HG03135 (cell line): ENCODE data around the gene IFI30.
"Not testable (repeated sequence)": the region's sequence is repeated elsewhere in the genome, so short reads cannot be mapped to it uniquely, and the experiment has no call there.

Experiments used
- ATAC-seq: cut with Tn5 transposase; IDR thresholded peaks from one replicate; pipeline ENCODE4 v1.9.1; 2021; ENCODE audit warnings: mild to moderate bottlenecking, moderate library complexity; ENCODE audit not compliant: unreplicated experiment

The IFI30 gene

DNA sequence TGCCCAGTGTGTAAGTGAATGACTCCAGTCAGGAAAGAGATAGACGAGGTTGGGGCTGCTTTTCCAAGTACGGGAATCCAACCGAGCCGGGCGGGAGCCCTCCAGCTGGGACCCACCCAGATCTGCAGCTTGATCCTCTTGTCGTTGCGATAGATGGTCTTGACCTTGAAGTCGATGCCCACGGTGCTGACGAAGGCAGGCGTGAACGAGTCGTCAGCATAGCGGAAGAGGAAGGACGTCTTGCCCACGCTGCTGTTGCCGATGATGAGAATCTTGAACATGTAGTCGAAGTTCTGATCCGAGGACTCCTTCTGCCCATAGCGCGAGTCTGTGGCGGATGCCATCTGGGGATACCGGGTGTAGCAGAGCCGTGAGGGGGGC lies 28.8 kb downstream of the IFI30 start:
- no peak for ATAC-seq

DNA sequence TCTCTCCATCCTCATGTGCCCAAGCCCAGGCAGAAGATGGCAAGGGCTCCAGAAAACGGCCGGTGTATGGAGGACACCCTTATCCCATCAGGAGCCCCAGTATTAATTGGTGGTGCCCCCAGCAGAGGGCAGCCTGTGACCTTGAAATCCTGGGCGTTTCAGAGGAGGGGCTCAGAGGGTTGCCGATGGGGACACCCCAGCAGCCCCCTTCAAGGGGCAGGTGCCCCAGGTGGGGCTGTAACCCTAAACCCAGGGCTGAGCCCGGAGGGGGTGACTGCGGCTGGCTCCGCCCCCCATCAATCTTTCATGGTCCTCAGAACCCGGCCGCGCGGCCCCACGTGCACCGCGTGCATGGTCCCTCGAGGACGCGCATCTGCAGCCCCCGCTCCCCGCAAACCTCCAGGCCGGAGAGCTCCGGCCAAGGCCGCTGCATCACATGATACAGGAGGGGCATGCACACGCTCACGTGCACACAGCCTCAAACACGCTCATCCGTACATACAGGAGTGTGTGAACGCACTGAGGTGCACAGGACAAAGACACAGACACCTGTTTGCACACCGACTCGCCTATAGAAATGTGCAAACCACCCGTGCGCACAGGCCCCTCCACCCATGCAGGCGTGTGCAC lies 29.3 kb downstream of the IFI30 start:
- ATAC-seq, result no peak

DNA sequence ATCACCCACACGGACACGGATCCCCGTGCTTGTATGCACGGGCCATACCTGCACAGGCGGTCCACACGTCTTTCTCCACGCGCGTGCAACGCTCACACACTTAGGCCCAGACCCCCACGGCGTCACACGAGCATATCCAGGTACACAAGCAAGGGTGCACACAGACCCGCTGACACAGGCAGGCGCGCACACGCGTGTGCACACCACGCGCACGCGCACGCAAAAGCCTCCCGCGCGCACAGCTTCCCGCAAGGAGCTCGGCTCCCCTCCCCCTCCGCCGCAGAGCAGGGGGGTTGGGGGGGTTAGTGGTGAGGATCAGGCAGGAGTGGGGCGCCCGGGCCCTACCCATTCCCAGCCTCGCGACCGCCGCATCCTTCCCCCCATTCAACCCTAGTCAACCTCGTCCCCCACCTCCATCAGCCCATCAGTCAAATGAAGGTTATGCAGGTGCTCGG lies 29.8 kb downstream of the IFI30 start:
- ATAC-seq, result no peak

DNA sequence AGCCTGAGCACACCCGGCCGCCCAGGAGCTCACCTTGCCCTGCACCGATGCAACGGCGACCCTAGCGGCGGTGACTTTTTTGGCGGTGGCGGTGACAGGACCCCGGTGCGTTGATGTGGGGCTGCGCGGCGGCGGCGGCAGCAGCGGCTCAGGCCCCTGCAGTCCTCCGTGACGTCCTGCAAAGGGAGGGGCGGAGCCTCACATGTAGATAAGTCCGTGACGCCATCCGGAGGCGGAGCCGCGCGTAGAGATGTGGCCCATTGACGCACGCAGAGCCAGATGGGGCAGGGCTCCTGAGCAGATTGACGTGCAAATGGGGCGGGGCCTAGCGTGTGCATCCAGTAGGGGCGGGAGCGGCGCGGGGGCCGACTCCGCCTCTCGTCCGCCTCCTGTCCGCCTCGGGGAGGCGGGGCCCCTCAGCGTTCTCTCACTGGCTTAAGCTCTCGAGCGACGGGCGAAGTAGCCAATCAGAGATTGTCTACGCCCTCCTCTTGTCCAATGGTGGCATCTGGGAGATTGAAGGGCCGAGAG lies 30.3 kb downstream of the IFI30 start, which contains the start of gene RAB3A:
TSS of gene RAB3A (minus strand) at position 180 of the 531 bp plus-strand sequence. CDS start 1,302 bp downstream, outside the sequence.
- peak; percentile 88 for ATAC-seq

DNA sequence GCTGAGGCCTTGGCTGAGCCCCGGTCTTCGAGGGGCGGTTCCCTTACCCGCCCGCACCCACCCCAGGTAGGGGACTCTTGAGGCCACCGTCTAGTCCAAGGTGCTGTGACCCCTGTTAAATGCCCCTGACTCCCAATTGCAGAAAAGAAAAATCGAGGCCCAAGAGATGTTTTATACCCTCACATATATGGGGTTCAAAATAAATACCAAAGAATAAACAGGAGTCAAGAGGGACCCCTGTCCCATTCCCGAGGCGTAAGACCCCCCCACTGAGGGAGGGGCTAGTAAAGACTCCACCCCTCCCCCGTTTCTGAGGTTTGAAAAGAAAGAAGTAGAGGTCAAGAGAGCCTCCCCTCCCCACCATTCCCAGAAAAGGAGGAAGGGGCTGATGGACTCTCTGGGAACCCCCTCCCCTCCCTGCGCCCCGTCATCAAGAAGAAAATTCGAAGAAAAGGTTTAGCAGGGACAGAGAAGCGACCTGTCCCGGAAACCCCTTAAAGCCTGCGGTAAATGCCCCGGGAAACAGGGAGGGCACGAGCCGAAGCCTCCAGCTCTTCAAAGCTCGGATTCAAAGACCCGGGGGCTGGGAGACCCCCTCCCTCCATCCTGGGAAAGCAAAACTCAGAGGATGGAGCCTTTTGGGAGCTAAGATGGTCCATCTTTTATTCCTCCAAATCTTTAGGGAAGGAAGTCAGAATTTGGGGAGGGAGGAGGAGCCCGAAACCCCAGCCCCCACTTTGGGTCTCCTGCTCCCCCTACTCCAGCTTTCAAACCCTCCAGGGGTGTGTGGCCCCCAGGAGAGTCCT lies 31.0 kb downstream of the IFI30 start:
- peak; percentile 2 for ATAC-seq

DNA sequence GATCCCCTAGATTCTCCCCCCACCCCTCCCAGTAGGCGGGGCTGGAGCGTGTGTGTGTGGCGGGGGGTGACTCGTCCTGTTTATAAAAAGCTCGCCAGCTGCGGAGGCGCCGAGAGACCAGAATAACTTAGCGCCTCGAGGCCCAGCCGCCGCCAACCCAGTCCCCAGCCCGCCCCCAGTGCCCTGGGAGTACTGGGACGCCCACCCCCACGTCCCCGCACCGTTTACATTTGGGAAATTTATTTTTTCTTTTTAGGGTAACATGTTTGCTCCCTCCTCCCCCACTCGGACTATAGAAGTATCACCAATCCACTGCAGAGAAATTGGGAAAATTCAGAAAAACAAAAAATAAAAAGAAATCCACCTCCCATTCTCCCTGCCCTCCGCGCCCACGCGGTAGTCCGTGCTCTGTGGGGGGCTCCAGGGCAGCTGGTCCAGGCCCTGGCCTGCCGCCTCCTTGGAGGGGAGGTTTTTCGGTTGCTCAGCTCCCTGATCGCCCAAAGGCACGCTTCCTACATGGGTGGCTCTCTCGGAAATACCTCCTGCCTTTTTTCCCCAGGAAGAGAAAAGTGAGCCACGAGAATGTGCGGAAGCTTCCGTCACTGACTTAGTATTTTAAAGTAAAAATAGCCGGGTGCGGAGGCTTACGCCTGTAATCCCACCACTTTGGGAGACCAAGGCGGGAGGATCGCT lies 31.7 kb downstream of the IFI30 start:
- no peak for ATAC-seq

DNA sequence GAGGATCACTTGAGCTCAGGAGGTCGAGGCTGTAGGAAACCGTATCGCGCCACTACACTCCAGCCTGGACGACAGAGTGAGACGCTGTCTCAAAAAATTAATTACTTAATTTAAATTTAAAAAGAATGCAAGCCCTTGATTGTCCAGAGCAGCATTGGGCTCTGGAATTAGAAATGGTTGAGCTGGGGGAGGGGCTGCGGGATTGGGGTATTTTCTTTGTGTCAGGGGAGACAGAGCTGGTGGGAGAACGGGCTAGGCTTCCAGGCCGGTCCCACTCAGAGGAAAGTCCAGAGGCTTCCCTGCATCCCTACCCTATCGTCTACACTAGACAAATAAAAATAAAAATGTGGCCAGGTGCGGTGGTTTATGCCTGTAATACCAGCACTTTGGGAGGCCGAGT lies 32.4 kb downstream of the IFI30 start:
- no peak for ATAC-seq

DNA sequence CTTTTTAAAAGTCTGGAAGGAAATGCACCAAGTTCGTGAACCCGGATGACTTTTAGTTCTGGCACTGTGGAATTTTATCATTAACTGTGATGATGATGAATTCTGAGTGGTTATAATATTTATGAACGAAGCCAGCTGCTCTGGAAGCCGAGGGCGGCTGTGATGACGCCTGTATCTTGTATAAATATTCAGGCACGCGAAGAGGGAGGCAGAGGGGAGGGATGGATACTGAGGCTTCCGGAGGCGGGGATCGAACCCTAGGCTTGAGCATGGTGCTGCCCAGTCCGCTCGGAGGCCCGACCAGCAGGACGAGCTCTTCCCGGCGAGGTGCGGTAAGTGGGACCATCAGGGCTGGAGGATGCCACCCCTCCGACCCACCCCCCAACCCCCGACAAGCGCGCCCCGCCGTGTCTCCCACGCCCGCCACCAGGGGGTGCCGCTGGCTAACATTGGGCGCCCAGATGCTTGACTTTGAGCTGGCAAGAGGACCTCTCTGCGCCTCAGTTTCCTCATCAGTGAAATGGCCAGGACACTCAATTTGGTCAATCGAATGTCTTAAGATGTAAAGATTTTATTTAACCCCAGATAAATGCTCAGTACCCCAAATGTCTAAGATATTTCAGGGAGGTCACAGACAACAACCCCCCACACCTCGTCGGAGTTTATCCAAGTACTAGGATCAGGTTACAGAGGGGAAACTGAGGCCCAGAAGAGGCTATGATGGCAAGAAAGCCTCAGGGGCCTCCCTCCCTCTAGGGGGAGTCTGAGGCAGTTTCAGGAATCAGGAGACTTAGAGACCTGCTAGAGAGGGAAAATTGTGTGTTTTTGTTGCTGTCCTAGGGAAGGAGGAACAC lies 34.7 kb downstream of the IFI30 start:
- ATAC-seq, result no peak

DNA sequence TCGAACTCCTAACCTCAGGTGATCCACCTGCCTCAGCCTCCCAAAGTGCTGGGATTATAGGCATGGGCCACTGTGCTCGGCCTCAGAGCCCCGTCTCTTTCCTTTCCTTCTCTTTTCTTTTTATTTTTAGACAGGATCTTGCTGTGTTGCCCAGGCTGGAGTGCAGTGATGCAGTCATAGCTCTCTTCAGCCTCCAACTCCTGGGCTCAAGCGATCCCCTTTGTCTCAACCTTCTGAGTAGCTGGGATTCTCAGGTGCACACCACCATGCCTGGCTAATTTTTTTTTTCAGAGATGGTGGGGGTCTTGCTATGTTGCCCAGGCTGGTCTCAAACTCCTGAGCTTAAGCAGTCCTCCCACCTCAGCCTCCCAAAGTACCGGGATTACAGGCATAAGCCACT lies 36.3 kb downstream of the IFI30 start:
- not testable (repeated sequence) for ATAC-seq

DNA sequence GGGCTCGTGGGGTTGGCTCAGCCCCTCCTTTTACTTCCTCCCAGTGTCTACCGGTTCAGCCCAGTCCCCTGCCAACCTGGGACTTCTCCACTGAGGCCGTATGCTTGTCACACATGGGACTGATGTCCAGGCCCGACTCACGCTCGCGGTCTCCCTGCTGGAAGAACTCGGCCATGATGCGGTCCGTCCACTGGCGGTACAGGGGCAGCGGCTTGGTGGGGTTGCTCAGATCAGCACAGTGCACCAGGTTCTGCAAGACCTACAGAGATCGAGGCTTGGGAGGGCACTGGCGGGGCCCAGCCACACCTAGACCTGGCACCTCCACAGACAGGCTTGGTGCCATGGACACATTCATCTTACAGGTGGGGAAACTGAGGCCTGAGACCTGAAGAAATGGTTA lies 38.1 kb downstream of the IFI30 start:
- ATAC-seq, result no peak

DNA sequence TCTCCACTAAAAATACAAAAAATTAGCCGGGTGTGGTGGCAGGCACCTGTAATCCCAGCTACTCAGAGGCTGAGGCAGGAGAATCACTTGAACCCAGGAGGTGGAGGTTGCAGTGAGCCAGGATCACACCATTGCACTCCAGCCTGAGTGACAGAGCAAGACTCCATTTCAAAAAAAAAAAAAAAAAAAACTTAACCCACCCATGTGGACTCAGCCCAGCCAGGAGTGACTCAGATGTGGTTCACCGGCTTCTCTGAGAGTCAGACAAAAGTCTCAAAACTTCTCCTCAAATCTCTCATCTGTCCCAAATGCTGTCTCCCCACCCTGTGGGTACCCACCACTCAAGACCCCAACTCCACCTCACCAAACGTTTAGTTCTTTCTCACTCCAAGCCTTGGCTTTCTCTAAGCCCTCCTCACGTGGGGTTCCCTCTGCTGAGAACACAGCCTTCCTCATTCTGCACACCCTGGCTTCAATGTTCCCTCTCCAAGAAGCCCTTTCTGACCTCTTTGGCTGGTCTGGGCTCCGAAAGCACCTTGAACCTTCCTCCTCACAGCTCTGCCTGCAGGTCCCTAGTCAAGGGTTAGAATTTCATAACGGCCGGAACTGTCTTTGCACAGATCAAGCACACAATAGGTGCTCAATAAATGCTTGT lies 41.3 kb downstream of the IFI30 start:
- no peak for ATAC-seq

DNA sequence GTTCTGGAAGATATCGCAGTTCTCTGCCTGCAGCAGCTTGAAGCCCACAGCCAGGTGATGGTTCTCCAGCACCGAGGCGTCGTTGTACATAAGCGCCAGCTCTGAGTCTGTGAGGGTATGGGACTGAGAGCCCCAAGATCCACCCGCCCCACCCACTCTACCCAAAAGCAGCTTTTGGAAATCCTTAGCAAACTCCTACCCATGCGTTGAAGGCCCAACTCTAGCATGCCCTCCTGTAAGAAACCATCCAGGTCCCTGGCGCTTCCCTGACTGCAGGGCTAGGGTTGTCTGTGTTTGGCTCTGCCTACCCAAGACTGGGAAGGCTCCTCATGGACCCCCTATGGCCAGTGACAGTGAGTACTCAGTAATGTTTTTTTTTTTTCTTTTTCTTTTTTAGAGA lies 43.2 kb downstream of the IFI30 start:
- no peak for ATAC-seq

DNA sequence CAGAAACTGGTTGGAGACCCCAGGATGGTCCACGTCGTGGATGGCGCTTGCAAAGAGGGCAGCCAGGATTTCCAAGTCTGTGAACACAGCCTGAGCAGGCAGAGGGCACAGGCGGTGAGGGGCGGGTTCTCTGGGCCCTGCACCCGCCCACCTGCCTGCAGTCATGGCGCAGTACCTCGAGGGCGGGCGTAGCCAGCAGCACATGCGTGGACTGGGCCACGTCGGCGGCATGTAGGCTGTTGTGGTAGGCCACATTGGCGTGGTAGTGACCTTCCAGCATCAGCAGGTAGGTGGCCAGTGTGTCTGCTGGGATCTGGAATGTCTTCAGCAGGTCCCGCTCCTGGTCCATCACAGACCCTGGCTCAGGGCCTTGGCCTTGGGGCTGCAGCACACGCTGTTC lies 44.5 kb downstream of the IFI30 start:
- no peak for ATAC-seq

DNA sequence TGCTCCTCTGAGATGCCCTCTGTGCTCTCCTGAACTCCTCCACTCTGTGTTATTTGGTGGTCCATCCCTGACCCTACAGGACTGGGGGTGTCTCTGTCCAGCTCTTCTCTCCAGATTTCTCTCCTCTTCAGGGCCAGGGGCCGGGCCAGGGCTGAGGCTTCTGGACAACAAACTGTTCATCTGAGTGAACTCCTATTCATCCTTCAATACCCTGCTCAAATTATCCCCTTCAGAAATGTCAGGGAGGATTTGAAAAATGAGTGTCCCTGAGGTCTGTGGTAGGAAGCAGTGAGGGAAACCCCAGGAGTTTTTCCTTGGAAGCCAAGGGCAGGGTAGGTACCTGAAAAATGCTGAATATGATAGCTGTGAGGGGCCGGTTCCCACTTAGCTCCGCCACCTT lies 45.0 kb downstream of the IFI30 start:
- no peak for ATAC-seq

DNA sequence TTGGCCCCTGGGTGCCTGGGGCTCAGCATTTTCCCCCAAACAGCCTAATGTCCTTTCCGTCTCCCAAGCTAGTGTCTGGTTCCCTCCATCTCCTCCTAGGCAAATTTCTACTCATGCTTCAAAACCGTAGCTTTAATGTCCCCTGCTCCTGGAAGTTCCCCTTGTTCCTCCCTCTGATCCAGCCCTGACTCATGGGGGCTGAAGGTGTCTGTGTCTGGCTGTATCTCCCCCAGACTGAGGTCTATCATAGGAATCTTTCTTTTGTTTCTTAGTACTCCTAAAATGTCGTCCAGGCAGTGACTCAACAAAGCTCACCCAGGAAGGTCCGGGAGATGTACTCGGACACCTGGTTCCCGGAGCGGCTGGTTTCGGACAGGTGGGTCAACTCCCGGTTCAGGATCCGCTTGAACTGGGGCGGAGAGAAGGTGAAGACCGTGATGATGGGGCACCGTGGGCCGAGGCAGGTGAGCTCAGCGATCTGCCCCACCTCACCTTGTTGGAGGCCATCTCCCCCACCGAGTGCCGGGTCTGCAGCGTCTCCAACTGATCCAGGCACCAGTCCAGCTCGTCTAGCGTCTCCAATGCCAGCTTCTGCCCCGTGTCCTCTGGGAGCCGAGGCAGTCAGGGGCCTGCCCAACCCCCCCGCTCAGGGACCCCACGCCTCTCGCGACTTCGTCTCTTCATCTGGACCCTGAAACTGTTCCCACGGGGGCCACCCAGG lies 46.5 kb downstream of the IFI30 start:
- ATAC-seq, result no peak

DNA sequence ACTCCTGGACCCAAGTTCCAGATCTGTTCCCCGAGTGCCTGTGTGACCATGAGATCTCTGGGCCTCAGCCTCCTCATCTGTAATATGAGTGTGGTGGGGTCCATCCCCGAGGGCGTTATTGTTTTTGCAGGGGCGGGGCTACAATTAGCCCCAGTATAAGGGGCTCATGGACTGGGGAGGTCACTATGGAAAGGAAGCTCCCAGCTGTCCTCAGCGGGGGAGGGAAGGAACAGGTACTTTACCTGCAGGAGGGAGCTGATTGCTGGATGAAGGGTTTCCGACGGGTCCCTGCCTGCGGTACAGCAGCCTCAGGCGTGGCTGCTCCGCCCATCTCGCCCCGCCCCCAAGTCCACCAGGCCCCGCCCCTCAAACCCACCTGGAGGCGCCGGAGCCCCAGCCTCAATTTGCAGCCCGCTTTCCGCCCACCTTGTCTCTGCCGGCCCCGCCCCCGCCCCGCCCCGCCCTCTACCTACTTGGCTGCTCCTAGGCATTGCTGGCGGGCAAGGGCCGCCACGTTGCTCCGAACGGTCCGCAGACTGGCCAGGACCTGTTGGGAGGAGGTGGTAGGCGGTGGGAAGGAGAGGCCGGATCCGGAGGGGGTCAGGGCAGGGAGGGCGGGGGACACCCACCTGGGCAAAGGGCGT lies 47.1 kb downstream of the IFI30 start:
- no peak for ATAC-seq

DNA sequence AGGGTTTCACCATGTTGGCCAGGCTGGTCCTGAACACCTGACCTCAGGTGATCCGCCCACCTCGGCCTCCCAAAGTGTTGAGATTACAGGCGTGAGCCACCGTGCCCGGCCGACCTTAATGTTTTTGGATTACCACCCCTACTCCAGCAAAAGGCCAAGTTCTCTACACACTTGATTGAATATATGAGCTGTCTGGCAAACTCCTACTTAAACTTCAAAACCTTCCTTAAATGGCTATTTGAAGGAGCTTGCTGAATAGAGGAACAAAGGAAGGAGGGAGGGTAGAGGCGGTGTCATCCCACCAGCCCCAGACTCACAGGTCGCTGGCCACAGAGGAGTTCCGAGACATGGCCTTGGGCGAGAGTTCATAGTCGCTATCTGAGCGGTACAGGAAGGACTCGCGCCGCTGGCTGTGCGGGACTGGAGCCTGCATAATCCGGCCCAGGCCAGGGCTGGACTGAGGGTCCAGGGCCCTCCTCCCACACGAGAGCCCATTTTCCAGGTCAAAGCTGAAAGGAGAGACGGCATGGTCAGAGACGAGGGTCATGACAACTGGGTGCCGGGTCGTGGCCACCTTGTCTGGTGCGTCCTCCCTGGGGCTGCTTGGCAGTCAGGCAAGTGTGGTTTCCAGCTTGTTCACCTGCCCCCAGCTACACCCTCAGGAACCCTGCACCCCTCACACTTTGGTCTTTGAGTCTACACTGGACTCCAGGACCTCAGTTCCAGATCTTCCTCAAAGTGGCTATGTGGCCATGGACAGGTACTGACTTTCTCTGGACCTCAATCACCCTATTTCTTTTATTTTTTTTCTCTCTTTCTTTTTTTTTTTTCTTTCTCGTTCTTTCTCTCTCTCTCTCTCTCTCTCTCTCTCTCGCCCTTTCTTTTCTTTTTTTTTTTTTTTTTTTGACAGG lies 48.5 kb downstream of the IFI30 start:
- ATAC-seq, result no peak
